Measurements from ENCODE around the gene IARS2.

DNA sequence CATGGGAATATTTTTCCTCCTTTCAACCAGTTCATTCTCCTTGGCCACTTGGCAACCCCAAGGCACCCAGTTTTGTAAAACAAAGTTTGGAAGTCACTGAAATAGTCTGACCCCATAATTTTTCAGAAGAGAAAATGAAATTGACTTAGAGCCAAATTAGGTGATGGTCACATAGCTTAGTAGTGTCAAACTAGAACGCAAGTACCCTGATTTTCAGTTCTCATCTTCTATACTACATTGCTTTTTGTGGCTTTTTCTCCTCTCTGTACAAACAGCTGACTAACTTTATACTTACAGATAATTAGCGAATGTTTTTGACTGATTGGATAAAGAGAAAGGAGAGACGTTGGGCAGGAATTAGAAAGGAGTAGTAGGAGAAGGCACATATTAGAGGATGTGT, 33.1 kb downstream of the IARS2 start:
- TF ChIP-seq, protein P1, sequence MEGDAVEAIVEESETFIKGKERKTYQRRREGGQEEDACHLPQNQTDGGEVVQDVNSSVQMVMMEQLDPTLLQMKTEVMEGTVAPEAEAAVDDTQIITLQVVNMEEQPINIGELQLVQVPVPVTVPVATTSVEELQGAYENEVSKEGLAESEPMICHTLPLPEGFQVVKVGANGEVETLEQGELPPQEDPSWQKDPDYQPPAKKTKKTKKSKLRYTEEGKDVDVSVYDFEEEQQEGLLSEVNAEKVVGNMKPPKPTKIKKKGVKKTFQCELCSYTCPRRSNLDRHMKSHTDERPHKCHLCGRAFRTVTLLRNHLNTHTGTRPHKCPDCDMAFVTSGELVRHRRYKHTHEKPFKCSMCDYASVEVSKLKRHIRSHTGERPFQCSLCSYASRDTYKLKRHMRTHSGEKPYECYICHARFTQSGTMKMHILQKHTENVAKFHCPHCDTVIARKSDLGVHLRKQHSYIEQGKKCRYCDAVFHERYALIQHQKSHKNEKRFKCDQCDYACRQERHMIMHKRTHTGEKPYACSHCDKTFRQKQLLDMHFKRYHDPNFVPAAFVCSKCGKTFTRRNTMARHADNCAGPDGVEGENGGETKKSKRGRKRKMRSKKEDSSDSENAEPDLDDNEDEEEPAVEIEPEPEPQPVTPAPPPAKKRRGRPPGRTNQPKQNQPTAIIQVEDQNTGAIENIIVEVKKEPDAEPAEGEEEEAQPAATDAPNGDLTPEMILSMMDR (conservative IDR thresholded peaks at IDR 0.05), result no peak
- TF ChIP-seq ZFX (IDR thresholded peaks at IDR 0.05), result no peak

Measured in C4-2B (cell line).